ENCODE data around the gene SKP2.

DNA sequence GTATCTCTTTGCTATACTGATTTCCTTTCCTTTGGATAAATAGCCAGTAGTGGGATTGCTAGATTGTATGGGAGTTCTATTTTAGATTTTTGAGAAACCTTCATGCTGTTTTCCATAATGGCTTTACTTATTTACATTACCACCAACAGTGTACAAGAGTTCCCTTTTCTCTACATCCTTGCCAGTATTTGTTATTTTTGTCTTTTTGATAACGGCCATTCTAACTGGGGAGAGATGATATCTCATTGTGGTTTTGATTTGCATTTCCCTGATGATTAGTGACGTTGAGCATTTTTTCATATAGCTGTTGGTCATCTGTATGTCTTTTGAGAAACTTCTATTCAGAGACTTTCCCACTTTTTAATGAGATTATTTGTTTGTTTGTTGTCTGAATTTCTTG lies 64.0 kb downstream of the SKP2 start:
- TF ChIP-seq POLR2A (IDR thresholded peaks at IDR 0.05; ENCODE audit: low read depth, low read length): no peak
- no peak for TF ChIP-seq POLR2AphosphoS5 (IDR thresholded peaks at IDR 0.05; ENCODE audit: low read depth, low read length)
